HS-27A (cell line): ENCODE results near the gene CTSZ.
"Not testable (repeated sequence)": the region's sequence is repeated elsewhere in the genome, so short reads cannot be mapped to it uniquely, and the experiment has no call there.

Experiments used
- DNase-seq: peaks from one replicate; pipeline ENCODE4 v3.0.0-alpha.2; 2012; ENCODE audit warnings: low read depth, missing footprints

The CTSZ gene

DNA sequence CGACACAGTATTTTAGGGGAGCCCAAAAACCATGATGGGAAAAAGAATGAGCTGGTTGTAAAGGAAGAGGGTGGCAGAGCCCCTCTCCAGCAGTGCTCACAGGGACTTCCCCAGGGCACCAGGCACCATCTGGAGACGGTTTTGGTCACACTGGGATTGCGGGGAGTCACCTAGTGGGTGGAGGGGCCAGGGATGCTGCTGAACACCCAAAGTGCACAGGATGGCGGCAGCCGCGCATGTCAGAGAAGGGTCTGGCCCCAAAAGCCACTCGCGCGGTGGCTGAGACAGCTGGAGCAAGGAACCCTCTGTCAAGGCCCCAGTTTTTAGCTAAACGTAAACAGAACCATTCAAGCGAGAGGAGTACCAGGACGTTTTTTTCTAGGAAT is 10.8 kb downstream of the CTSZ start:
- no peak for DNase-seq

- DNase-seq = no peak
These were observed 11.4 kb downstream of the CTSZ start for GRCh38 chr20:58995461-58996225.

DNA sequence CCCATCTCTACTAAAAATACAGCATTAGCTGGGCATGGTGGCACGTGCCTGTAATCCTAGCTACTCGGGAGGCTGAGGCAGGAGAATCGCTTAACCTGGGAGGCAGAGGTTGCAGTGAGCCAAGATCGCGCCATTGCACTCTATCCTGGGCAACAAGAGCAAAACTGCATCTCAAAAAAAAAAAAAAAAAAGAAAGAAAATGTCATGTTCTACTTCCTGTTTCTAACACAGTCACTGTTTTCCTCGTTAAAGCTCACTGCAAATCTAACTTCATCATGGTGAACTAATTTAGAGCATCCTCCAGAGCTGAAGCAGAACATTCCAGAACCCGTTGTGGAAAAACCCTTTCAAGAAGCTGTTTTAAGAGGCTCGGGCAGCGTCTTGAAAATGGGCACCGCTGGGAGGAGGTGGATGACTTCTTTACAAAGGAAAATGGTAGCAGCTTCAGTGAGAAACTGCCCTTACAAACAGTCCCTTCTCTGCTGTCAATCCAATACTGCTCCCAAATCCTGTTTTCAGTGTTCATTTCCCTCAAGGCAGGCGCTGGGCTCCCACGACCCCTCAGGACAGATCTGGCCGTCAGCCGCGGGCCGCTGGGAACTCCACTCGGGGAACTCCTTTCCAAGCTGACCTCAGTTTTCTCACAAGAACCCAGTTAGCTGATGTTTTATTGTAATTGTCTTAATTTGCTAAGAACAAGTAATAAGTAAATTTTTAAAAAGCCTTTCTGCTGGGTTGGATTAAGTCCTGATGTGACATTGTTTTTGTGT is 12.5 kb downstream of the CTSZ start:
- no peak for DNase-seq

DNA sequence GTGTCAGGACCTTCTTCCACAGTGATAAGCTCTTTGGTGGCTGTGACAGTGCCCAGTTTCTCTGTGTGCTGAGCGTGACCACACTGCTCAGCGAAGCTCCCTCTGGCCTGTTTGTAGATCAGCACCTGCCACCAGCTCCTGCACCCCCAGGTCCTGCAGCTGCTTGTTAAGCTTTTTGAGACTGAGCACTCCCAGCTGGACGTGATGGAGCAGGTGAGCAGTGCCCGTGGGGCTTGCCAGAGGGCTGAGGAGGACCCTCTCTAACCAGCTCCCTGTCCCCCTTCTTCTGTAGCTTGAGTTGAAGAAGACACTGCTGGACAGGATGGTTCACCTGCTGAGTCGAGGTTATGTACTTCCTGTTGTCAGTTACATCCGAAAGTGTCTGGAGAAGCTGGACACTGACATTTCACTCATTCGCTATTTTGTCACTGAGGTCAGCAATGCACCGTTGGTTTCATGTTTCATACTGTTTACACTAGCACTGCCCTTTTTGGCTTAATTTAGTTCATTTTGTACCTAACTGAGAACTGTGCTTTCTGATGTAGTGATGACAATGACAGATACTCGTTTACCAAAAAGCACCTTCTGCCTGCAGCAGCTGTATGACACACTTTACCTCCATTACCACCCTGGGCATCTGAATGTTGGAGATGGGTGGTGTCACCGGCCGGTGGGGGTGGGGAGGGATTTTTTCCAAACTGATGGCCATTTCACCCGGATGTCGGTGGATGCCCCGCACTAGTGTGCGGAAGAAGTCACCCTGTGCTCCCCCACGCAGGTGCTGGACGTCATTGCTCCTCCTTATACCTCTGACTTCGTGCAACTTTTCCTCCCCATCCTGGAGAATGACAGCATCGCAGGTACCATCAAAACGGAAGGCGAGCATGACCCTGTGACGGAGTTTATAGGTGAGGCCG is 13.5 kb downstream of the CTSZ start:
- no peak for DNase-seq

GRCh38 chr20:58992911-58993310 is 14.1 kb downstream of the CTSZ start:
- no peak for DNase-seq

GRCh38 chr20:58991715-58992114 is 15.3 kb downstream of the CTSZ start:
- DNase-seq = no peak

GRCh38 chr20:58990651-58991445 is 16.2 kb downstream of the CTSZ start:
- no peak for DNase-seq

GRCh38 chr20:58989196-58989595 is 17.9 kb downstream of the CTSZ start:
- DNase-seq = no peak

- DNase-seq = no peak
These were observed 18.5 kb downstream of the CTSZ start for GRCh38 chr20:58988565-58988882.

GRCh38 chr20:58987790-58988564 is 19.1 kb downstream of the CTSZ start:
- no peak for DNase-seq

DNA sequence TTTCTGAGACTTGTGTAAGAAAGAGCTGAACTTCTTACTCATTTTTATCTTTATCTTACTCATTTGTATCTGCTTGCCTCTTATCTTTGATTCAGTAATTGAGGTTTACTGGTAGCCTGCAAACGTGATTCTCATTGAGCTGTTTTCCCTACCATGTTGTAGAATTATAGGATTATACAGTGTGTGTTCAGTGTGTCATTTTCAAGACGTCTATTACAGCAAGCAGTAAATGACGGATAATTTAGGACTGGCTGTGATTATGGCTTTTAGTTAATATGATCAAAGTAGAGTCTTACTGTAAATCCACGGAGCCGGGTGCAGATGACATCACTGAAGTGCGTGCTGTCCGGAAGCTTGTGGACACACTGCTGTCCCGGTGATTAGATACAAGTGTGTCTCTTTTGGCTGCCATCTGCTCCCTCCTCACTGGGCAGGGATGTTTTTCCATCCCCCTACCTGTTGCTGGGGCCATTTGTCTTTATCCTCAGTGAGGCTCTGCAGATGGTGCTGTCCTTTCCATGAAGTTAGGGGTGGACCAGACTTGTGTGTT is 20.0 kb downstream of the CTSZ start:
- no peak for DNase-seq

- no peak for DNase-seq
These were observed 20.6 kb downstream of the CTSZ start for GRCh38 chr20:58986286-58986967.

- DNase-seq = no peak
These were observed 21.4 kb downstream of the CTSZ start for GRCh38 chr20:58985656-58986055.

DNA sequence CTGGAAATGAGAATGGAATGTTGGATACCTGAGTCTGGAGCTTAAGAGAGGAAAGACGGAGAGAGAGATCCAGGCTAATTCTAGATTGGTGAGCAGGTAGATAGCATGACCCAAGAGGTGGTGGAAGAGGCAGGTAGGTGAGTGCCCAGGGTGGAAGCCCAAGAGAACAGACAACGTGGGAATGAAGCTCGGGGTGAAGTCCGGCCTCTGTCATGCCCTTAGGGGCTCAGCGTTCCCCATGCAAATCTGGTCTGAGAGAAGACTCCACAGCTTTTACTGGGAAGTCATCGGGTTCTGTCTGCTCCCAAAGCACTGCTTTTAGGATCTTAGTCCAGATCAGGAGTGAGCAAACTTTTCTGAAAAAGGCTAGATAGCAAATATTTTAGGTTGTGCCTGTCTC is 22.4 kb downstream of the CTSZ start:
- no peak for DNase-seq

DNA sequence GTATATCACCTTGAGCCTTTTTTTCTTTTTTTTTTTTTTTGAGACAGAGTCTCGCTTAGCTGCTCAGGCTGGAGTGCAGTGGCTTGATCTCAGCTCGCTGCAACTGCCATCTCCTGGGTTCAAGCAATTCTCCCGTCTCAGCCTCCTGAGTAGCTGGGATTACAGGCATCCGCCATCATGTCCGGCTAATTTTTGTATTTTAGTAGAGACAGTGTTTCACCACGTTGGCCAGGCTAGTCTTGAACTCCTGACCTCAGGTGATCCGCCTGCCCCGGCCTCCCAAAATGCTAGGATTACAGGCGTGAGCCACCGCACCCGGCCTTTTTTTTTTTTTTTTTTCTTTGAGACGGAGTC is 24.0 kb downstream of the CTSZ start:
- not testable (repeated sequence) for DNase-seq

DNA sequence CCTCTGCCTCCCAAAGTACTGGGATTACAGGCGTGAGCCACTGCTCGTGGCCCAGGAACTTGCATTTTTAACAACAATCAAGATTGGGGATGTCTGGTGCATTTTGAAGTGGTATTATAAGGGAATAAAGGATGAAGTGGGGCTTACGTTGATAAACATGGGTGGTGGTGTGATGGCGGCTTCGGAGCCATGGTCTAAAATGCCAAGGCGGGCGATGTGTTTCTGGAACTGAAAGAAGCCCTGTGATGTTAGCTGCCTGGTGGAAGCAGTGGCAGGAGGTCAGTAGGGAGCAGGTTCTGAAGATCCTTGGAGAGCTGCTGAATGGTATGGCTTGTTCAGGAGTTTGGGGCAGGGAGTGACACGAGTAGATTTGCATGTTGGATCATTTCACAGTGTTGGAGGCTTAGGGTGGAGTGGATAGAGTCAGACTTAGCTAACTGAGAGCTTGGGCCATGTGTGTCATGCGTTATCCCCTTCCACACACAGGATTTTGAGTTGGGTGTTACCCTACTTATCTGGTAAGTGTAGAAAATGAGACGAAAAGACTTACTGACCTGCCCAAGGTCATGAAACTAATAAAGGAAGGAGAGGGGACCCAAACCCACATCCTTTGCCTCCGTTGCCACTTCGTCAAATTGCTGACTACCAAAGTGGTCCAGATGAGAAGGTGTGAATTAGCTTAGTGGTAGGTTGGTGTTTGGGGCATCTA is 24.5 kb downstream of the CTSZ start:
- DNase-seq = no peak

DNA sequence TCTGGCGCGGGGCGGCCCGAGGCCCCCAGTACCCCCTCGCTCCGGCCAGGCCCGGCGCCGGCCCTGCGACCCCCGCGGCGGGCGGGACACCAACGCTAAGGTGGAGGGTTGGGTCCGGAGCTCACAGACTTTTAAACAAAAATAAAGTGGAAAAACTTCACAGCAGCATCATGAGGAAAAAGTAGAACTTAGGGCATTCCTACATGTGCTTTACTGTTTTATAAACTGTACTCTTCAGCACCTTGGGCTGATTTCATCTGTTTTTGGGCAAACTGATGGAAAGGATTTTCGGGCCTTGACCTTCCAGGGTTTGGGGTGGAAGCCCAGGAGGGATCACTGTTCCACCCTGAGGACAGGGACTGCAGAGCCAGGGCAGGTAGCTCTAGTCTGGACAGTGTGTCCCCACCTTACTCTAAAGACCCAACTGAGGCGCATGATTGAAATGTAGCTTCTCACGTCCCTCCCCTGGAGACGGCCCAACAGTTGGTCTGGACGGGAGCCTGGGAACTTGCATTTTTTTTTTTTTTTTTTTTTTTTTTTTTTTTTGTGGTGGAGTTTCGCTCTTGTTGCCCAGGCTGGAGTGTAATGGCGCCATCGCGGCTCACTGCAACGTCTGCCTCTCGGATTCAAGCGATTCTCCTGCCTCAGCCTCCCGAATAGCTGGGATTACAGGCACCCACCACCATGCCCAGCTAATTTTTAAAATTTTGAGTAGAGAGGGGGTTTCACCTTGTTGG is 25.3 kb downstream of the CTSZ start:
- DNase-seq = no peak

- DNase-seq = peak; percentile 39
These were observed 26.1 kb downstream of the CTSZ start, which contains the start of gene NELFCD for GRCh38 chr20:58980711-58981627. Gene NELFCD, plus strand, starts transcription at chr20:58981256. Its CDS starts 54 bp downstream, at chr20:58981310.
